Ishikawa (cell line): ENCODE measurements around the gene CARHSP1.

Experiments
- CEBPB ChIP-seq: IDR thresholded peaks from 2 replicates; pipeline ENCODE4 v1.6.1; 2012
- CREB1 ChIP-seq: IDR thresholded peaks from 2 replicates; pipeline ENCODE4 v1.6.1; 2012; ENCODE audit warnings: low read depth
- EGR1 ChIP-seq: IDR thresholded peaks from 2 replicates; pipeline ENCODE4 v1.6.1; 2012
- EP300 ChIP-seq: IDR thresholded peaks from 2 replicates; pipeline ENCODE4 v1.6.1; 2012; ENCODE audit warnings: borderline replicate concordance
- FOXM1 ChIP-seq: IDR thresholded peaks from 2 replicates; pipeline ENCODE4 v1.6.1; 2012; ENCODE audit warnings: low read depth, borderline replicate concordance
- MAX ChIP-seq: IDR thresholded peaks from 2 replicates; pipeline ENCODE4 v1.6.1; 2012
- NFIC ChIP-seq: IDR thresholded peaks from 2 replicates; pipeline ENCODE4 v1.6.1; 2012
- TAF1 ChIP-seq: IDR thresholded peaks from 2 replicates; pipeline ENCODE4 v1.6.1; 2012; ENCODE audit warnings: low read depth, mild to moderate bottlenecking
- TCF12 ChIP-seq: IDR thresholded peaks from 2 replicates; pipeline ENCODE4 v1.6.1; 2012; ENCODE audit warnings: low read depth
- TEAD4 ChIP-seq: IDR thresholded peaks from 2 replicates; pipeline ENCODE4 v1.6.1; 2012
- USF1 ChIP-seq: IDR thresholded peaks from 2 replicates; pipeline ENCODE4 v1.6.1; 2012
- YY1 ChIP-seq: IDR thresholded peaks from 2 replicates; pipeline ENCODE4 v1.6.1; 2012; ENCODE audit warnings: low read depth
- ZBTB7A ChIP-seq: IDR thresholded peaks from 2 replicates; pipeline ENCODE4 v1.6.1; 2012; ENCODE audit warnings: low read depth
- TF ChIP-seq, protein P1 (sequence below): IDR thresholded peaks from 2 replicates; pipeline ENCODE4 v1.6.1; 2012; ENCODE audit warnings: low read depth, mild to moderate bottlenecking

DNA sequence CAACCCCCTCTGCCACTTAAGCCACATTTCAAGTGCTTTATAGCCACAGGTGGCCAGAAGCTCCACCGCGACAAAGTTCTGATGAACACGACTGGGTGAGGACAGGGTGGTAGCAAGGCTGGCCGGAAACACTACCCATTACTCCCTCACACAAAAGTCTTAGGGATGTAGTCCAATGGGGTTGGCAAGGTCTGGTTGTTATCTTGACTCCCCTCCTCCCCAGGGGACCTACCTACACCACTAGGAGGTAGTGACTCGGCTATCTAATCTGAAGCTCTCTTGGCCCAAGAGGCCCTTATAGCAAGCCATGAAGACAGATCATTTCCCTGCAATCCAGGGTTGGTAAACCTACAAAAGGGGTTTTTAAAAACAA is 21.7 kb upstream of the CARHSP1 start:
- TF ChIP-seq USF1 (no peak), CEBPB (no peak), TCF12 (no peak), MAX (no peak), TEAD4 (no peak), FOXM1 (no peak), EGR1 (no peak), TAF1 (no peak), EP300 (no peak), CREB1 (no peak), ZBTB7A (no peak), NFIC (no peak), YY1 (no peak)
- TF ChIP-seq, protein P1, sequence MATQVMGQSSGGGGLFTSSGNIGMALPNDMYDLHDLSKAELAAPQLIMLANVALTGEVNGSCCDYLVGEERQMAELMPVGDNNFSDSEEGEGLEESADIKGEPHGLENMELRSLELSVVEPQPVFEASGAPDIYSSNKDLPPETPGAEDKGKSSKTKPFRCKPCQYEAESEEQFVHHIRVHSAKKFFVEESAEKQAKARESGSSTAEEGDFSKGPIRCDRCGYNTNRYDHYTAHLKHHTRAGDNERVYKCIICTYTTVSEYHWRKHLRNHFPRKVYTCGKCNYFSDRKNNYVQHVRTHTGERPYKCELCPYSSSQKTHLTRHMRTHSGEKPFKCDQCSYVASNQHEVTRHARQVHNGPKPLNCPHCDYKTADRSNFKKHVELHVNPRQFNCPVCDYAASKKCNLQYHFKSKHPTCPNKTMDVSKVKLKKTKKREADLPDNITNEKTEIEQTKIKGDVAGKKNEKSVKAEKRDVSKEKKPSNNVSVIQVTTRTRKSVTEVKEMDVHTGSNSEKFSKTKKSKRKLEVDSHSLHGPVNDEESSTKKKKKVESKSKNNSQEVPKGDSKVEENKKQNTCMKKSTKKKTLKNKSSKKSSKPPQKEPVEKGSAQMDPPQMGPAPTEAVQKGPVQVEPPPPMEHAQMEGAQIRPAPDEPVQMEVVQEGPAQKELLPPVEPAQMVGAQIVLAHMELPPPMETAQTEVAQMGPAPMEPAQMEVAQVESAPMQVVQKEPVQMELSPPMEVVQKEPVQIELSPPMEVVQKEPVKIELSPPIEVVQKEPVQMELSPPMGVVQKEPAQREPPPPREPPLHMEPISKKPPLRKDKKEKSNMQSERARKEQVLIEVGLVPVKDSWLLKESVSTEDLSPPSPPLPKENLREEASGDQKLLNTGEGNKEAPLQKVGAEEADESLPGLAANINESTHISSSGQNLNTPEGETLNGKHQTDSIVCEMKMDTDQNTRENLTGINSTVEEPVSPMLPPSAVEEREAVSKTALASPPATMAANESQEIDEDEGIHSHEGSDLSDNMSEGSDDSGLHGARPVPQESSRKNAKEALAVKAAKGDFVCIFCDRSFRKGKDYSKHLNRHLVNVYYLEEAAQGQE, result no peak
